ENCODE data around the gene ME3.
"Not testable (repeated sequence)": the region's sequence is repeated elsewhere in the genome, so short reads cannot be mapped to it uniquely, and the experiment has no call there.

Gene ME3

GRCh38 chr11:86620891-86621521 is 51.4 kb downstream of the ME3 start:
- DNase-seq (ENCODE audit: low spot score): no peak

- DNase-seq (ENCODE audit: low spot score): not testable (repeated sequence)
Measured at GRCh38 chr11:86619428-86619827, 53.0 kb downstream of the ME3 start.

- no peak for DNase-seq (ENCODE audit: low spot score)
Measured at GRCh38 chr11:86617502-86617901, 54.9 kb downstream of the ME3 start.

GRCh38 chr11:86615487-86615886 is 56.9 kb downstream of the ME3 start:
- no peak for DNase-seq (ENCODE audit: low spot score)

- no peak for DNase-seq (ENCODE audit: low spot score)
Measured at GRCh38 chr11:86610559-86611341, 61.7 kb downstream of the ME3 start.

- DNase-seq (ENCODE audit: low spot score): peak; percentile 47
Measured at GRCh38 chr11:86608251-86608799, 64.1 kb downstream of the ME3 start.

- DNase-seq (ENCODE audit: low spot score): no peak
Measured at GRCh38 chr11:86606836-86607481, 65.5 kb downstream of the ME3 start.

GRCh38 chr11:86606270-86606835 is 66.1 kb downstream of the ME3 start:
- no peak for DNase-seq (ENCODE audit: low spot score)

GRCh38 chr11:86596861-86597586 is 75.4 kb downstream of the ME3 start:
- no peak for DNase-seq (ENCODE audit: low spot score)

GRCh38 chr11:86595955-86596354 is 76.5 kb downstream of the ME3 start:
- no peak for DNase-seq (ENCODE audit: low spot score)

GRCh38 chr11:86595451-86595850 is 77.0 kb downstream of the ME3 start:
- DNase-seq (ENCODE audit: low spot score): no peak

- no peak for DNase-seq (ENCODE audit: low spot score)
Measured at GRCh38 chr11:86594746-86595145, 77.7 kb downstream of the ME3 start.

- no peak for DNase-seq (ENCODE audit: low spot score)
Measured at GRCh38 chr11:86593833-86594232, 78.6 kb downstream of the ME3 start.

- no peak for DNase-seq (ENCODE audit: low spot score)
Measured at GRCh38 chr11:86592659-86593451, 79.6 kb downstream of the ME3 start.

GRCh38 chr11:86592047-86592591 is 80.3 kb downstream of the ME3 start:
- no peak for DNase-seq (ENCODE audit: low spot score)

GRCh38 chr11:86591631-86592030 is 80.8 kb downstream of the ME3 start:
- no peak for DNase-seq (ENCODE audit: low spot score)

- no peak for DNase-seq (ENCODE audit: low spot score)
Measured at GRCh38 chr11:86589856-86590589, 82.4 kb downstream of the ME3 start.

GRCh38 chr11:86589204-86589603 is 83.2 kb downstream of the ME3 start:
- no peak for DNase-seq (ENCODE audit: low spot score)

- DNase-seq (ENCODE audit: low spot score): no peak
Measured at GRCh38 chr11:86588566-86589090, 83.8 kb downstream of the ME3 start.
